Measurements from ENCODE around the gene LMO2. TPM values are rescaled to one million over a fixed set of nuclear protein-coding genes. Genes with fewer than 3 reads are reported as not detected.

LMO2 gene
- total RNA-seq, 4 donors from 2014 or later = 10.4 to 23.9 (median 19.6) TPM

DNA sequence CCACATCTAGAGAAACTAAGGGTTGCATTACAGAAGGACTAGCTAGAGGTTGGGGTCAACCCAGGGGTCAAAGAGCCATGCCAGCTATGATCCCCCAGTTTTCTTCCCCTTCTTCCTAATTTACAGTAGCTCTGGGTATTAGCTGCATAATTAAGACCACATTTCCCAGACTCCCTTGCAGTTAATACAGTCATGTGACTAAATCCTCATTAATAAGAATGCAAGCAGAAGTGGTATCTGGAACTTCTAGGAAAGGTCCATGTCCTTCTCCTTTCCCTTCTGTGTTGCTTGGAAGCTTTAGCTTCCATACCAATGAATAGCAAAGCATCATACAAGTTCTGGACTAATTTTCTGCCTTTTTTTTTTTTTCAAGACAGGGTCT is 19.1 kb upstream of the LMO2 start:
- TF ChIP-seq, protein P1, sequence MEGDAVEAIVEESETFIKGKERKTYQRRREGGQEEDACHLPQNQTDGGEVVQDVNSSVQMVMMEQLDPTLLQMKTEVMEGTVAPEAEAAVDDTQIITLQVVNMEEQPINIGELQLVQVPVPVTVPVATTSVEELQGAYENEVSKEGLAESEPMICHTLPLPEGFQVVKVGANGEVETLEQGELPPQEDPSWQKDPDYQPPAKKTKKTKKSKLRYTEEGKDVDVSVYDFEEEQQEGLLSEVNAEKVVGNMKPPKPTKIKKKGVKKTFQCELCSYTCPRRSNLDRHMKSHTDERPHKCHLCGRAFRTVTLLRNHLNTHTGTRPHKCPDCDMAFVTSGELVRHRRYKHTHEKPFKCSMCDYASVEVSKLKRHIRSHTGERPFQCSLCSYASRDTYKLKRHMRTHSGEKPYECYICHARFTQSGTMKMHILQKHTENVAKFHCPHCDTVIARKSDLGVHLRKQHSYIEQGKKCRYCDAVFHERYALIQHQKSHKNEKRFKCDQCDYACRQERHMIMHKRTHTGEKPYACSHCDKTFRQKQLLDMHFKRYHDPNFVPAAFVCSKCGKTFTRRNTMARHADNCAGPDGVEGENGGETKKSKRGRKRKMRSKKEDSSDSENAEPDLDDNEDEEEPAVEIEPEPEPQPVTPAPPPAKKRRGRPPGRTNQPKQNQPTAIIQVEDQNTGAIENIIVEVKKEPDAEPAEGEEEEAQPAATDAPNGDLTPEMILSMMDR (IDR thresholded peaks at IDR 0.05; ENCODE audit: low read depth) = no peak

DNA sequence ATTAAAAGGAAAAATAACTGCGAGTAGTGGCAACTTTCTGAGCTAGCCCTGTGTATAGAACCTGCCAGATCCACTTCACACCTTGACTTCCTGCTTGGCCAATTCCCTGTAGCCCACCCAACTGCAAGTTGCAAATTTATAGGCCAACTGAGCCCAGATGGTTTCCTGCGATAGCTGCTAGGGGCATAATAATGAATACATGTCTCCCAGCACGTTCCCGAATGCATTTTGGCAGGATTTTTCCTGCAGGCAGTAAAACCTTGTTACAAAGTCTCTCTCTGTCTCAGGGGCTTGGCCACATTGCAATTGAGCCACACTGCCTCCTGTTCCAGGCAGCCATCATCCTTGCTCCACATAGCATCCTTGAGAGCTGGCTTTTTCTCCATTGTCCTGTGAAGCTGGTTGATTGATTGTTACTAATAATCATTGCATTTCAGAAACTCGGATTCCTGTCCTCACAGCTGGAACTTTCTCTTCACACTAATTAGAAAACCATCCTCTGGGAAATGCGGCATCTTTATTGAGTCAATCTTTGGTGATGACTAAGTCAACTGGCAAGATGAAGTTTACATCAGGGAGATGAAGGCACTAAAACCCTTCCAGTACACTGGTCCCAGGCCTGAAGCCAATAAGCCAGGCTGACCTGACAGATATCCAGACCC is 18.6 kb upstream of the LMO2 start:
- TF ChIP-seq, protein P1 (IDR thresholded peaks at IDR 0.05; ENCODE audit: low read depth) = no peak

DNA sequence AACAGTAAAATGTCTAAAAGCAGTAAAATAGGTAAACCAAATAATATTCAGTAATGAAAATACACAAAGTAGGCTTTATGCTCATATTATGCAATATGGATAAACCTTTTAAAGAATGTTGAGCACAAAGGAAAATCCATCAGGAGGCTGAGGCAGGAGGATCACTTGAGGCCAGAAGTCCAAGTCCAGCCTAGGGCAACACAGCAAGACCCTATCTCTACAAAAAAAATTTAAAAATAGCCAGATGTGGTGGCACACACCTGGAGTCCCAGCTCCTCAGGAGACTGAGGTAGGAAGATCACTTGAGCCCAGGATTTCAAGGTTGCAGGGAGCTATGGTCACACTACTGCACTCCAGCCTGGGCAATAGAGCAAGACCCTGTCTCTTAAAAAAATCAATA is 17.7 kb upstream of the LMO2 start:
- TF ChIP-seq, protein P1 (IDR thresholded peaks at IDR 0.05; ENCODE audit: low read depth) = no peak

DNA sequence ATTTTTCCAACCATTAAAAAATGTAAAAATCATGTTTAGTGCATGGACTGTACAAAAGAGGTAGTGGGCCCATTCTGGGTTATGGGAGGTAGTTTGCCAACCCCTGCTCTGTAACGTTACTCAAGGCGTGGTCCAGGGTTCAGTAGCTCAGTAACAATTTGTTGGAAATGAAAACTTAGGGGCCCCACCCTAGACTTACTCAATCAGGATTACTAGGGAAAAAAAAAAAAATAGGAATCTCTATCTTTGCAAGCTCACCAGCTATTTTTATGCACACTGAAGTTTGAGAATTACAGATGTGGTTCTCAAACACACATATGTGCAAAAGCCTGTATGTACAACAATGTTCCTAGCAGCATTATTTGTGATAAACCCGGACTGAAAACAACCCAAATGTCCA is 17.3 kb upstream of the LMO2 start:
- TF ChIP-seq, protein P1 (IDR thresholded peaks at IDR 0.05; ENCODE audit: low read depth) = no peak

DNA sequence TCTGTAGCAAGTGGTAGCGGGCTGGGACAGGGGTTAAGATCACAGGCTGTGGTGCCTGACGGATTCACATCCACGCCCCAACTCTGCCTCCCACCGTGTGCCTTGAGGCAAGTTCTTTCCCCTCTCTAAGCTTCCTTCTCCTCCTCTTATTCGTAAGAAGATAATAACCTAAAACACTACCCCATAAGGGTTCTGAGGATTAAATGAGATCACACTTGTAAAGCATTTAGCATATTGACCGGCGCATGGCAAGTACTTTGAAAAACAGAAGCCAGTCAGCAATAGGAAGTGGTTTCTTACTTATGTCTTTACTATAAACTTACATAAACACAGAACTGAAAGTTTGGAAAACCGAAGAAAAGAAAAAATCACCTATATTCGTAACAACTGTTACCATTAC is 15.5 kb upstream of the LMO2 start:
- TF ChIP-seq, protein P1 (IDR thresholded peaks at IDR 0.05; ENCODE audit: low read depth) = no peak

DNA sequence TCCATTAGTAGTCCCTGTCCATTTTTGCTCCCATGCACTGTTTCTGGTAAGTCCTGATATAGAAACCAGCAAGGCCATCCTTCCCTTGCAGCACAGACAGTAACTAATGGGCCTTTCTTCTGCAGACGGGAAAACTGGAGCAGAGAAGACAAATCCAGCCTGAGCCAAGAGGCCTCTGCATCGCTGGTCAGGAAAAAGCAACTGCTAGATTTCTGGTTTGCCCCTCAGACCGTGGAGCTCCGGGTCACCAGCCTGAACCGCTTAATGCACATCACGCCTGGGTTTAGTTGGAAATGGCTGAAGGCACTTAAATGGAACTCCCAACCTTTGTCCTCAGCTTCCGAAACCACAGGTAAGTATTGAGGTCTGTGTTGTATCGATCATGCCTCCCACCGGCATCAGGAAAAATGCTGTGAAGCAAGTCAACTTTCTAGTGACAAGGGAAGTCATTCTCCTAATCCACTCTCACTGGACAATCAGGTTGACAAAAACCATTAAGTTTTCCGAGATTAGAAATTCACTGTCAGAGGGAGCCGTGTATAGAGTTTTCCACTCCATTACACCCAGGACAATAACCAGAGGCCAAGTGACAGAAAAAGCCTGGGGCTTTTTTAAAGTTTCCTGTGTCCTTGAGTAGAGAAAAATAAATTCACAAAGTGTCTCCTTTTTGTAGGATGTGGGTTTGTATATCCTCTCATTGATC is 14.8 kb upstream of the LMO2 start:
- TF ChIP-seq, protein P1 (IDR thresholded peaks at IDR 0.05; ENCODE audit: low read depth) = no peak

DNA sequence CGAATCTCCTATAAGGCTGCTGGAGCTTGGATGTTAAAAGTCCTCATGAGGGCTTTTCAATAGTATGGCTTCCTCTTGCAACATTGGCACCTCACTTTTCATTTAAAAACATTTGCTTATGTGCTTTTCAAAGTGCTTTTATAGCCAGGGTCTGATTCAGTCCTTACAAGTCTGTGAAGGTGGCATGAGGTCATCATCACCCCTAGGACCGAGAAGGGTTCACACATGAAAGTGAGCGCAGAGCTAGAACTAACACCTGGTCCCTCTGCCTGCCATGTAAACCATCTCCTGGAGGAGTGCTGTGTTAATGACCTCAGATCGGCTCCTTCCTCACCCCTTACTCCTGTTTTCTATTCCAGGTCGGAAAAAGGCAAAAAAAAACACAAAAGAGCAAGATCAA is 12.2 kb upstream of the LMO2 start:
- TF ChIP-seq, protein P1 (IDR thresholded peaks at IDR 0.05; ENCODE audit: low read depth) = no peak

Data from subcutaneous adipose tissue (tissue), 4 donors.